ENCODE measurements around the gene MECR. TPM values are rescaled to one million over a fixed set of nuclear protein-coding genes. Genes with fewer than 3 reads are reported as not detected.

Gene MECR
- total and polyA plus RNA-seq, 7 experiments from 2014 or later, result 8.6 to 24.4 (median 17.6) TPM

GRCh38 chr1:29260531-29260930 is 29.8 kb upstream of the MECR start:
- POLR2A ChIA-PET, result no interaction called here

GRCh38 chr1:29259802-29260441 is 29.2 kb upstream of the MECR start:
- DNase-seq (peak in 5 of 9 donors; percentile 16 to 59 (median 24)), ATAC-seq (peak; percentile 67)
- Histone ChIP-seq H3K27ac (ENCODE audit: low read depth, low read length) (no peak overlapping the region), H3K4me1 (ENCODE audit: control insufficient read depth in 2 of 2, insufficient read depth in 2 of 2, low read length in 2 of 2) (peaks cover 0 to 2% of the 10 kb centered on the region in 2 donors), H3K36me3 (ENCODE audit: control insufficient read depth in 2 of 3, insufficient read depth in 3 of 3, low read length in 3 of 3) (no peaks in the 10 kb centered on the region), H3K27me3 (ENCODE audit: control insufficient read depth in 2 of 2, insufficient read depth in 2 of 2, low read length in 2 of 2) (peaks cover 0 to 12% of the 10 kb centered on the region in 2 donors), H3K4me3 (ENCODE audit: low read length) (no peak overlapping the region), H3K9me3 (ENCODE audit: control insufficient read depth in 2 of 3, low read length in 3 of 3) (no peaks in the 10 kb centered on the region)
- peaks cover 0 to 8% (median 6%) of the 10 kb centered on the region in 7 donors for H3K4me1 Mint-ChIP-seq
- no peaks in the 10 kb centered on the region for H3K36me3 Mint-ChIP-seq
- H3K27me3 Mint-ChIP-seq, result peaks cover 39 to 59% (median 51%) of the 10 kb centered on the region in 5 donors
- H3K27ac Mint-ChIP-seq, result no peak overlapping the region
- peak overlapping the region; percentile 51 to 87 (median 80) for H3K4me3 Mint-ChIP-seq
- H3K9me3 Mint-ChIP-seq, result peaks cover 0 to 6% (median 0%) of the 10 kb centered on the region in 11 donors
- intact Hi-C loops (cut with micrococcal nuclease), result no loop called here
- POLR2A ChIA-PET, result interaction anchor here (0.6 kb wide), 1 partner anchor 818 kb away, joined by 3 read pairs; no protein-coding TSS in a partner anchor
- CTCF ChIA-PET, result no interaction called here

More at GRCh38 chr1:29260531-29260930, 29.8 kb upstream of the MECR start:
- intact Hi-C loops (cut with micrococcal nuclease), result no loop called here
- no peak for DNase-seq
- H3K36me3 Mint-ChIP-seq, result no peaks in the 10 kb centered on the region
- H3K4me1 Mint-ChIP-seq, result peaks cover 0 to 8% (median 6%) of the 10 kb centered on the region in 7 donors
- Histone ChIP-seq H3K27me3 (ENCODE audit: control insufficient read depth in 2 of 2, insufficient read depth in 2 of 2, low read length in 2 of 2) (peaks cover 0 to 12% of the 10 kb centered on the region in 2 donors), H3K27ac (ENCODE audit: low read depth, low read length) (no peak overlapping the region), H3K36me3 (ENCODE audit: control insufficient read depth in 2 of 3, insufficient read depth in 3 of 3, low read length in 3 of 3) (no peaks in the 10 kb centered on the region), H3K4me3 (ENCODE audit: low read length) (no peak overlapping the region), H3K4me1 (ENCODE audit: control insufficient read depth in 2 of 2, insufficient read depth in 2 of 2, low read length in 2 of 2) (peaks cover 0 to 2% of the 10 kb centered on the region in 2 donors), H3K9me3 (ENCODE audit: control insufficient read depth in 2 of 3, low read length in 3 of 3) (no peaks in the 10 kb centered on the region)
- H3K4me3 Mint-ChIP-seq, result peak overlapping the region; percentile 21 to 87 (median 80)
- H3K9me3 Mint-ChIP-seq, result peaks cover 0 to 8% (median 0%) of the 10 kb centered on the region in 11 donors
- H3K27me3 Mint-ChIP-seq, result peaks cover 45 to 65% (median 57%) of the 10 kb centered on the region in 5 donors
- CTCF ChIA-PET, result no interaction called here
- H3K27ac Mint-ChIP-seq, result no peak overlapping the region
- ATAC-seq, result no peak

GRCh38 chr1:29258976-29259801 is 28.5 kb upstream of the MECR start:
- Histone ChIP-seq H3K4me3 (ENCODE audit: low read length) (no peak overlapping the region), H3K36me3 (ENCODE audit: control insufficient read depth in 2 of 3, insufficient read depth in 3 of 3, low read length in 3 of 3) (no peaks in the 10 kb centered on the region), H3K4me1 (ENCODE audit: control insufficient read depth in 2 of 2, insufficient read depth in 2 of 2, low read length in 2 of 2) (peaks cover 0 to 2% of the 10 kb centered on the region in 2 donors), H3K9me3 (ENCODE audit: control insufficient read depth in 2 of 3, low read length in 3 of 3) (no peaks in the 10 kb centered on the region), H3K27ac (ENCODE audit: low read depth, low read length) (no peak overlapping the region), H3K27me3 (ENCODE audit: control insufficient read depth in 2 of 2, insufficient read depth in 2 of 2, low read length in 2 of 2) (peaks cover 0 to 12% of the 10 kb centered on the region in 2 donors)
- H3K36me3 Mint-ChIP-seq, result no peaks in the 10 kb centered on the region
- H3K27ac Mint-ChIP-seq, result no peak overlapping the region
- H3K27me3 Mint-ChIP-seq, result peaks cover 36 to 57% (median 47%) of the 10 kb centered on the region in 5 donors
- intact Hi-C loops (cut with micrococcal nuclease), result no loop called here
- no peak for DNase-seq
- peaks cover 0 to 8% (median 6%) of the 10 kb centered on the region in 7 donors for H3K4me1 Mint-ChIP-seq
- H3K4me3 Mint-ChIP-seq, result peak overlapping the region in 8 of 10 donors; percentile 12 to 87 (median 62)
- peak; percentile 48 for ATAC-seq
- ChIA-PET POLR2A (interaction anchor here (0.6 kb wide), 1 partner anchor 819 kb away, joined by 3 read pairs; no protein-coding TSS in a partner anchor), CTCF (no interaction called here)
- H3K9me3 Mint-ChIP-seq, result peaks cover 0 to 4% (median 0%) of the 10 kb centered on the region in 11 donors

- Mint-ChIP-seq H3K36me3 (no peaks in the 10 kb centered on the region), H3K4me3 (peak overlapping the region in 6 of 10 donors; percentile 27 to 81 (median 46)), H3K4me1 (peaks cover 0 to 8% (median 6%) of the 10 kb centered on the region in 7 donors), H3K27ac (no peak overlapping the region), H3K9me3 (no peaks in the 10 kb centered on the region), H3K27me3 (peaks cover 29 to 54% (median 42%) of the 10 kb centered on the region in 5 donors)
- no peak overlapping the region for H3K27ac ChIP-seq (ENCODE audit: low read depth, low read length)
- ATAC-seq (no peak), DNase-seq (no peak)
- POLR2A ChIA-PET, result no interaction called here
- peaks cover 0 to 12% of the 10 kb centered on the region in 2 donors for H3K27me3 ChIP-seq (ENCODE audit: control insufficient read depth in 2 of 2, insufficient read depth in 2 of 2, low read length in 2 of 2)
- H3K4me1 ChIP-seq (ENCODE audit: control insufficient read depth in 2 of 2, insufficient read depth in 2 of 2, low read length in 2 of 2), result peaks cover 0 to 2% of the 10 kb centered on the region in 2 donors
- no peaks in the 10 kb centered on the region for H3K9me3 ChIP-seq (ENCODE audit: control insufficient read depth in 2 of 3, low read length in 3 of 3)
- no peaks in the 10 kb centered on the region for H3K36me3 ChIP-seq (ENCODE audit: control insufficient read depth in 2 of 3, insufficient read depth in 3 of 3, low read length in 3 of 3)
- CTCF ChIA-PET, result no interaction called here
- no peak overlapping the region for H3K4me3 ChIP-seq (ENCODE audit: low read length)
- intact Hi-C loops (cut with micrococcal nuclease), result no loop called here
These were observed 27.6 kb upstream of the MECR start for GRCh38 chr1:29258189-29258975.

GRCh38 chr1:29256979-29257804 is 26.5 kb upstream of the MECR start:
- CTCF ChIA-PET, result no interaction called here
- Mint-ChIP-seq H3K4me1 (peaks cover 0 to 8% (median 6%) of the 10 kb centered on the region in 7 donors), H3K27ac (no peak overlapping the region), H3K9me3 (no peaks in the 10 kb centered on the region), H3K4me3 (no peak overlapping the region), H3K27me3 (peaks cover 26 to 48% (median 36%) of the 10 kb centered on the region in 5 donors), H3K36me3 (no peaks in the 10 kb centered on the region)
- POLR2A ChIA-PET, result no interaction called here
- Histone ChIP-seq H3K4me3 (ENCODE audit: low read length) (no peak overlapping the region), H3K4me1 (ENCODE audit: control insufficient read depth in 2 of 2, insufficient read depth in 2 of 2, low read length in 2 of 2) (peaks cover 0 to 2% of the 10 kb centered on the region in 2 donors), H3K9me3 (ENCODE audit: control insufficient read depth in 2 of 3, low read length in 3 of 3) (no peaks in the 10 kb centered on the region), H3K27me3 (ENCODE audit: control insufficient read depth in 2 of 2, insufficient read depth in 2 of 2, low read length in 2 of 2) (peaks cover 0 to 12% of the 10 kb centered on the region in 2 donors), H3K27ac (ENCODE audit: low read depth, low read length) (no peak overlapping the region), H3K36me3 (ENCODE audit: control insufficient read depth in 2 of 3, insufficient read depth in 3 of 3, low read length in 3 of 3) (no peaks in the 10 kb centered on the region)
- intact Hi-C loops (cut with micrococcal nuclease), result no loop called here
- ATAC-seq (no peak), DNase-seq (no peak)

- Mint-ChIP-seq H3K27me3 (peaks cover 18 to 40% (median 28%) of the 10 kb centered on the region in 5 donors), H3K9me3 (no peaks in the 10 kb centered on the region), H3K4me3 (no peak overlapping the region), H3K27ac (no peak overlapping the region), H3K4me1 (peaks cover 0 to 8% (median 6%) of the 10 kb centered on the region in 7 donors), H3K36me3 (no peaks in the 10 kb centered on the region)
- Histone ChIP-seq H3K4me1 (ENCODE audit: control insufficient read depth in 2 of 2, insufficient read depth in 2 of 2, low read length in 2 of 2) (peaks cover 0 to 2% of the 10 kb centered on the region in 2 donors), H3K36me3 (ENCODE audit: control insufficient read depth in 2 of 3, insufficient read depth in 3 of 3, low read length in 3 of 3) (no peaks in the 10 kb centered on the region), H3K27me3 (ENCODE audit: control insufficient read depth in 2 of 2, insufficient read depth in 2 of 2, low read length in 2 of 2) (peaks cover 0 to 5% of the 10 kb centered on the region in 2 donors), H3K4me3 (ENCODE audit: low read length) (no peak overlapping the region), H3K9me3 (ENCODE audit: control insufficient read depth in 2 of 3, low read length in 3 of 3) (no peaks in the 10 kb centered on the region), H3K27ac (ENCODE audit: low read depth, low read length) (no peak overlapping the region)
- ATAC-seq (no peak), DNase-seq (no peak)
- intact Hi-C loops (cut with micrococcal nuclease), result no loop called here
- CTCF ChIA-PET, result no interaction called here
- POLR2A ChIA-PET, result no interaction called here
These were observed 25.7 kb upstream of the MECR start for GRCh38 chr1:29256394-29256793.

Measured in naive thymus-derived CD4-positive, alpha-beta T cell (primary cell).